ENCODE results near the gene NOC2L.

- TF ChIP-seq CTCF (IDR thresholded peaks at IDR 0.05; ENCODE audit: low read length): no peak
- TF ChIP-seq EZH2 (IDR thresholded peaks at IDR 0.05; ENCODE audit: borderline replicate concordance, low read length): no peak
These were observed 8.6 kb upstream of the NOC2L start for GRCh38 chr1:967466-968343.

Measured in OCI-LY1 (cell line).